AG04449 (cell line): ENCODE data around the gene FOXP1.

Experiments
- CTCF ChIA-PET: fragments of 350-600 bp; formaldehyde crosslinking; extraction: SDS; loops from one replicate; lab custom pipeline; 2021; ENCODE audit warnings: antibody characterized with exemption; lab: Yijun Ruan, JAX
- POLR2A ChIA-PET: fragments of 400-600, 350-600 bp; formaldehyde crosslinking; extraction: SDS; loops from one replicate; lab custom pipeline; 2020; ENCODE audit warnings: antibody characterized with exemption, inconsistent platforms; lab: Yijun Ruan, JAX
- DNase-seq: peaks from one replicate; pipeline ENCODE4 v3.0.0-alpha.2; 2010; ENCODE audit warnings: low read depth, low spot score
- H3K4me3 ChIP-seq: 2 replicates; pipeline ENCODE4 v1.5.1; 2011; ENCODE audit warnings: low read depth, mild to moderate bottlenecking, control low read depth, low read length
- CTCF ChIP-seq: IDR thresholded peaks from one replicate; pipeline ENCODE4 v1.5.1; 2011; ENCODE audit warnings: mild to moderate bottlenecking, moderate library complexity, low read length, control low read depth, inconsistent platforms; ENCODE audit not compliant: insufficient read depth; ENCODE audit errors: missing control alignments

Gene FOXP1

DNA sequence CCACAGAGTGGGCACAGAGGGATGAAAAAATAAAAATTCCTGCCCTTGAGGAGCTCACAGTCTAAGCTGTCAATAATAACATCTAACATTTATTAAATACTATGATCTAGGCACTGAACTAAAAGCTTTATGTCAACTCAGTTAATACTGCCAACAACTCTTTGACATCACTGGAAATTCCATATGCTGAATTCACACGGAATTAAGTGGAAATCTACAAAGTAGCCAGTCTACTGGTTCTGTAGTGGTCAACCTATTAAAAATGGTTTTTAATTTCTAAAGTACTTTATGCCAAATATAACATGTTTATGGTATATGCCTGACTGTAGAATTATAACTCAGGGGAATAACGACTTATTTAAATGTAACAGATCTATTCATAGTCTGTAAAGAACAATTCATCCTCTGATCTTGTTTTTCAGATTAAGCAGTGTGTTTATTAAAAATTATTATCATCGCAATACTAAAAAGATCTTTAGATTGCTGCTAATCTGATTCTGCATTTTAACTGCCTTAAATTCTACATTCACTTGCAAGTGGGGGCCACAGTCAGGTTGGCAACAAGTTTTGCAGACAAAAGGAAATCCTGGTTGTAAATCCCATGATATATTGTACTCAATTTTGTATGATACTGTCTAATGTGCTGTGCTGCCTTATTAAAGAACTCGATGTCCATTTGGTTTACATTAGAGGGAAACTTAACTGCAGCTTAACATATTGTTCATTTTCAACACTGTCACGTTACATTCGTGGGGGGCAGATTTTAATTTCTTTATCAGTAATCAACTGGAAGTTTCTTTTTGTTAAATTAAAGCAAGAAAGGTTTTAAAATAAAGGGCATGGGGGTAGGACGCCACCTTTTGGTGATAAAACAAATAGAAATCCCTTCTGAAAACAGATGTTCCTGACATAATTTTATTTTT, 2.6 kb upstream of the FOXP1 start:
- ChIA-PET CTCF (interaction anchor here (0.7 to 3.2 kb wide), 28 partner anchors 8 to 1054 kb away, joined by 3 to 14 read pairs (median 4); no protein-coding TSS in a partner anchor), POLR2A (interaction anchor here (0.5 to 0.6 kb wide), 2 partner anchors 71 to 102 kb away, joined by 3 read pairs; no protein-coding TSS in a partner anchor)
- no peak for DNase-seq

DNA sequence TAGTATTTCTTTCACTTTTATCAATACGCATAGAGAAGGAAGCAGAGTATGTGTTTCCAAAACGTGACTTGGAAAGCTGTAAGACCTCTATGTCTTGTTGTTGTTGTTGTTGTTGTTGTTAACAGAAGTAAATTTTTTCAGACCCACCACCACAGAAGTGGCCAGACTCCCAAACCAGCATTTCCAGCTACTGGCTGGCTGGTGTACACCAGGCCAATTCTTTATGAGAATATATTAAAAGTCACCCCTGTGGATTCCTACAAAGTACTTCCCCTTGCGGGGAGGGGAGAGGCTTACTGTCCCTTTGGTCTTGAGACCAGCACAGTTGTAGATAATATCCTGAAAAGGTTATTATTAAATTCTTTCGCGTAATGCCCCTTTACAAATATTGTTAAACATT, 1.6 kb upstream of the FOXP1 start:
- ChIA-PET POLR2A (interaction anchor here (0.7 to 3.8 kb wide), 5 partner anchors 71 to 160 kb away, joined by 3 to 30 read pairs (median 4); no protein-coding TSS in a partner anchor), CTCF (interaction anchor here (0.8 to 3.2 kb wide), 17 partner anchors 9 to 1034 kb away, joined by 3 to 14 read pairs (median 3); no protein-coding TSS in a partner anchor)
- DNase-seq: no peak
- TF ChIP-seq CTCF: no peak
- no peak overlapping the region; the same call in 1 of the 2 replicates for H3K4me3 ChIP-seq

More for the DNA sequence above, 2.6 kb upstream of the FOXP1 start:
- H3K4me3 ChIP-seq: no peak overlapping the region
- TF ChIP-seq CTCF: peak; percentile 38

DNA sequence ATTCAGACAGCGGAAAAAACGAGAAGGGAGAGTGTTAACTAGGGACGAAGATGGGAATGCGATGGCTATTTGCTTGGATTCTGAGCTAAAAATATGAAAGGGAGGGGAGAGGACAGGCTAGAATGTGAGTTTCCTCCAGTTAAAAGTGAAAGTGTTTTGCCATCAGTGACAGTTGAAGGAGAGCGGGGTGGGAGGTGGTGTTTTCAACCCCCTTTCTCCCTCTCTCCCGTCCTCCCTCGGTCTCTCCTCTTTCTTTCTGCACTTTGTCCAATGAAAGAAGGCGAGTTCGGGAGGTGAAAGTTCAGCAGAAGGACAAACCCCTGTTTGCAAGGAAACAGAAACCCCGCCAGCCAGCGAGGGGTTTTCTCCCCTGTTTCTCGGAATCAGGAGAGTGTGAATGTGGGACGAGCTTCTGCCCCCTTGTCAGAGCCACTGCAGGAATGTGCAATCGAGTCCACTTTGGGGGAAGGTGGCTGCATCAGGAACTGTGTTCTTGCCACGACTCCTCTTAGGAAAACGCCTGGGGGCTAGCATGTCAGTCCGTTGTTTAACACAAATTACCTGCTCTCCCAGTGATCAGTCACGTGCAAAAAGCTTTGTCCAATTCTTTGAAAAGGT, 975 bp upstream of the FOXP1 start:
- H3K4me3 ChIP-seq: peak overlapping the region; percentile 88
- TF ChIP-seq CTCF: no peak
- CTCF ChIA-PET: interaction anchor here (0.8 to 3.2 kb wide), 8 partner anchors 13 to 556 kb away, joined by 3 to 14 read pairs (median 3); no protein-coding TSS in a partner anchor
- POLR2A ChIA-PET: interaction anchor here (0.7 to 3.8 kb wide), 7 partner anchors 42 to 159 kb away, joined by 3 to 30 read pairs (median 4); no protein-coding TSS in a partner anchor
- no peak for DNase-seq

- TF ChIP-seq CTCF: no peak
- ChIA-PET POLR2A (interaction anchor here (0.6 to 3.8 kb wide), 15 partner anchors 23 to 487 kb away, joined by 3 to 30 read pairs (median 4); no protein-coding TSS in a partner anchor), CTCF (interaction anchor here (0.8 to 1.6 kb wide), 4 partner anchors 15 to 190 kb away, joined by 3 to 4 read pairs (median 4); no protein-coding TSS in a partner anchor)
- peak overlapping the region; percentile 88 for H3K4me3 ChIP-seq
- DNase-seq: no peak
Observed at GRCh38 chr3:71582612-71583565, 639 bp downstream of the FOXP1 start.

GRCh38 chr3:71582036-71582611, 1.4 kb downstream of the FOXP1 start:
- no peak for TF ChIP-seq CTCF
- DNase-seq: no peak
- CTCF ChIA-PET: interaction anchor here (0.8 to 1.6 kb wide), 4 partner anchors 14 to 190 kb away, joined by 3 to 4 read pairs (median 4); no protein-coding TSS in a partner anchor
- H3K4me3 ChIP-seq: peak overlapping the region; percentile 88
- POLR2A ChIA-PET: interaction anchor here (0.7 to 3.8 kb wide), 12 partner anchors 9 to 487 kb away, joined by 3 to 30 read pairs (median 4); no protein-coding TSS in a partner anchor
